ENCODE data around the gene CIDEC. TPM values are rescaled to one million over a fixed set of nuclear protein-coding genes. Genes with fewer than 3 reads are reported as not detected.

The CIDEC gene
- total RNA-seq, 3 donors from 2014 or later, result 92.3 to 1,697 (median 153) TPM

- no peak overlapping the region for H3K4me3 ChIP-seq
- intact Hi-C loops (cut with DNase I; ENCODE audit: low total_unique reads), result no loop called here
- H3K36me3 ChIP-seq, result no peaks in the 10 kb centered on the region
- no peaks in the 10 kb centered on the region for H3K9me3 ChIP-seq
- DNase-seq (ENCODE audit: low spot score in 2 of 2), result no peak
- no peak overlapping the region for H3K27ac ChIP-seq
- H3K4me1 ChIP-seq, result no peaks in the 10 kb centered on the region
- no peak for TF ChIP-seq CTCF (IDR thresholded peaks at IDR 0.05)
- no peak for TF ChIP-seq POLR2AphosphoS5 (IDR thresholded peaks at IDR 0.05)
- no peak for TF ChIP-seq POLR2A (IDR thresholded peaks at IDR 0.05)
- no peaks in the 10 kb centered on the region for H3K27me3 ChIP-seq
Measured at GRCh38 chr3:9820543-9820942, 59.5 kb downstream of the CIDEC start.

GRCh38 chr3:9818666-9819335 is 61.3 kb downstream of the CIDEC start:
- Histone ChIP-seq H3K36me3 (no peaks in the 10 kb centered on the region), H3K4me3 (no peak overlapping the region), H3K27ac (no peak overlapping the region), H3K9me3 (no peaks in the 10 kb centered on the region), H3K27me3 (no peaks in the 10 kb centered on the region), H3K4me1 (no peaks in the 10 kb centered on the region)
- TF ChIP-seq POLR2A (IDR thresholded peaks at IDR 0.05), result no peak
- no peak for TF ChIP-seq CTCF (IDR thresholded peaks at IDR 0.05)
- no peak for TF ChIP-seq POLR2AphosphoS5 (IDR thresholded peaks at IDR 0.05)
- intact Hi-C loops (cut with DNase I; ENCODE audit: low total_unique reads), result no loop called here
- no peak for DNase-seq (ENCODE audit: low spot score in 2 of 2)

- no peaks in the 10 kb centered on the region for H3K4me1 ChIP-seq
Measured at GRCh38 chr3:9817436-9817835, 62.6 kb downstream of the CIDEC start.

More at GRCh38 chr3:9817436-9817835, 62.6 kb downstream of the CIDEC start:
- H3K36me3 ChIP-seq, result no peaks in the 10 kb centered on the region
- intact Hi-C loops (cut with DNase I; ENCODE audit: low total_unique reads), result no loop called here
- peak overlapping the region in 1 of 2 donors; percentile 30 for H3K27ac ChIP-seq
- no peak overlapping the region for H3K4me3 ChIP-seq
- DNase-seq (ENCODE audit: low spot score in 2 of 2), result no peak
- TF ChIP-seq POLR2AphosphoS5 (IDR thresholded peaks at IDR 0.05), result no peak
- TF ChIP-seq CTCF (IDR thresholded peaks at IDR 0.05), result no peak
- TF ChIP-seq POLR2A (IDR thresholded peaks at IDR 0.05), result no peak
- H3K27me3 ChIP-seq, result no peaks in the 10 kb centered on the region
- no peaks in the 10 kb centered on the region for H3K9me3 ChIP-seq

Other genes starting within 250 kb of the CIDEC start
- 10 to 100 TPM; 31.8 to 42.9 (median 37.5) TPM for gene MTMR14, start 230.7 kb downstream of the CIDEC start, total RNA-seq
- not detected for gene CPNE9, start 176.4 kb downstream of the CIDEC start, total RNA-seq
- gene BRPF1, start 148.5 kb downstream of the CIDEC start, total RNA-seq, result 10 to 100 TPM; 14.7 to 19.7 (median 19.3) TPM
- gene OGG1, start 130.3 kb downstream of the CIDEC start, total RNA-seq, result 10 to 100 TPM; 21.3 to 33.4 (median 23.3) TPM
- 10 to 100 TPM; 25.2 to 58.7 (median 40.0) TPM for gene CAMK1, start 110.3 kb downstream of the CIDEC start, total RNA-seq
- 10 to 100 TPM; 66.1 to 73.4 (median 70.1) TPM for gene TADA3, start 87.8 kb downstream of the CIDEC start, total RNA-seq
- gene ARPC4, start 87.2 kb downstream of the CIDEC start, total RNA-seq, result 100 to 1,000 TPM; 116 to 163 (median 117) TPM
- 10 to 100 TPM; 63.1 to 76.7 (median 72.3) TPM for gene TTLL3, start 70.0 kb downstream of the CIDEC start, total RNA-seq
- gene RPUSD3, start 36.2 kb downstream of the CIDEC start, total RNA-seq, result 10 to 100 TPM; 33.4 to 41.3 (median 38.3) TPM
- gene JAGN1, start 10.4 kb upstream of the CIDEC start, total RNA-seq, result 10 to 100 TPM; 34.1 to 73.1 (median 56.5) TPM
- 10 to 100 TPM; 11.5 to 22.0 (median 11.7) TPM for gene IL17RE, start 22.6 kb upstream of the CIDEC start, total RNA-seq
- 100 to 1,000 TPM in 1 of 3 donors, 10 to 100 TPM in 2; 59.6 to 119 (median 90.6) TPM for gene IL17RC, start 36.8 kb upstream of the CIDEC start, total RNA-seq
- gene CRELD1, start 53.6 kb upstream of the CIDEC start, total RNA-seq, result 10 to 100 TPM; 33.6 to 52.4 (median 44.6) TPM
- 1 to 10 TPM in 2 of 3 donors, under 1 TPM in 1; 0.64 to 2.8 (median 2.0) TPM for gene PRRT3, start 72.2 kb upstream of the CIDEC start, total RNA-seq
- gene EMC3, start 106.6 kb upstream of the CIDEC start, total RNA-seq, result 10 to 100 TPM; 38.3 to 88.5 (median 42.9) TPM
- 10 to 100 TPM in 1 of 3 donors, 1 to 10 TPM in 2; 3.7 to 12.9 (median 6.2) TPM for gene FANCD2, start 146.2 kb upstream of the CIDEC start, total RNA-seq
- not detected for gene FANCD2OS, start 228.0 kb upstream of the CIDEC start, total RNA-seq
- gene BRK1, start 235.4 kb upstream of the CIDEC start, total RNA-seq, result 100 to 1,000 TPM; 119 to 144 (median 119) TPM

All from breast epithelium (tissue), 4 donors.